Retinal pigment epithelial cell (primary cell): Measurements from ENCODE around the gene ZFYVE1.

Experiments
- DNase-seq: peaks from one replicate; pipeline ENCODE4 v3.0.0-alpha.2; 2010; ENCODE audit warnings: low read depth
- H3K4me3 ChIP-seq: 2 replicates; pipeline ENCODE4 v1.5.1; 2011; ENCODE audit warnings: mild to moderate bottlenecking, low read length, control low read depth, moderate library complexity
- TF ChIP-seq, protein P1 (sequence below): conservative IDR thresholded peaks from 2 replicates; pipeline ENCODE4 v1.5.1; 2011; ENCODE audit warnings: low read depth, low read length, control low read depth, inconsistent platforms

Gene ZFYVE1

DNA sequence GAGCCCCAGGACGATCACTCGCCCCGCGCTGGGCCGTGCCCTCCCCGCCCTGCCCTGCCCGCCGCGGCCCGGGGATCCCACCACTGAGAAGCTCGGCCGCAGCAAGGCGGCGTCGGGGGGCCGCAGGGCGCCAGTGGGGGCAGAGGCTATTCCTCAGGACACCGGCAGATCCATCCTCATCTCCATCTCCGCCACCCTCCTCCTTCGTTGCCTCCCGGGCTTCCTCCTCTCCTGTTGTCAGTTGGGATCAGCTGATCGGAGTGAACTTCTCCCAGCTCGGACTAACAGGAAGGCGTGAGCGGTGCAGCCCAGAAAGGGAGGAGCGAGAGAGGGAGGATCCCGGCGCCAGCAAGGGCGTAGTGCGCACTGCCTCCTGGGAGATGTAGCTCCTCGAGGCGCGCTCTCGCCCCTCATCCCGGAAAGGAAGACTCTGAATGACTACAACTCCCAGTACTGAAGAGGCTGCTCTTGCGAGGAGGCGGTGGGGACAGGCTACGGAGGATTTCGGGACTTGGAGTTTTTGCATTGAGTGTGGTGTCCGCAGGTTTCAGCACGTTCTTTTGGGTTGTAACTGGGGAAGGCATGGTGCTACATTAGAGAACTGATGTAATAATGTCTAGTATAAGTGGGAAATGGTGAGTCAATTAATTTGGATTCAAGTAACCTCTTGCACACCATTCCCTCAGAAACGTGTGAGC, at the start of gene ZFYVE1:
Gene ZFYVE1, minus strand, starts transcription at position 262 of the 698 bp plus-strand sequence. CDS start 2,598 bp downstream, outside the sequence.
- TF ChIP-seq, protein P1, sequence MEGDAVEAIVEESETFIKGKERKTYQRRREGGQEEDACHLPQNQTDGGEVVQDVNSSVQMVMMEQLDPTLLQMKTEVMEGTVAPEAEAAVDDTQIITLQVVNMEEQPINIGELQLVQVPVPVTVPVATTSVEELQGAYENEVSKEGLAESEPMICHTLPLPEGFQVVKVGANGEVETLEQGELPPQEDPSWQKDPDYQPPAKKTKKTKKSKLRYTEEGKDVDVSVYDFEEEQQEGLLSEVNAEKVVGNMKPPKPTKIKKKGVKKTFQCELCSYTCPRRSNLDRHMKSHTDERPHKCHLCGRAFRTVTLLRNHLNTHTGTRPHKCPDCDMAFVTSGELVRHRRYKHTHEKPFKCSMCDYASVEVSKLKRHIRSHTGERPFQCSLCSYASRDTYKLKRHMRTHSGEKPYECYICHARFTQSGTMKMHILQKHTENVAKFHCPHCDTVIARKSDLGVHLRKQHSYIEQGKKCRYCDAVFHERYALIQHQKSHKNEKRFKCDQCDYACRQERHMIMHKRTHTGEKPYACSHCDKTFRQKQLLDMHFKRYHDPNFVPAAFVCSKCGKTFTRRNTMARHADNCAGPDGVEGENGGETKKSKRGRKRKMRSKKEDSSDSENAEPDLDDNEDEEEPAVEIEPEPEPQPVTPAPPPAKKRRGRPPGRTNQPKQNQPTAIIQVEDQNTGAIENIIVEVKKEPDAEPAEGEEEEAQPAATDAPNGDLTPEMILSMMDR, result no peak
- H3K4me3 ChIP-seq, result peak within 1 kb of the TSS; percentile 81
- peak; percentile 97 for DNase-seq

GRCh38 chr14:73069585-73069984, 42.7 kb upstream of the ZFYVE1 start:
- TF ChIP-seq, protein P1, result no peak
- DNase-seq, result no peak
- no peak overlapping the region for H3K4me3 ChIP-seq

DNA sequence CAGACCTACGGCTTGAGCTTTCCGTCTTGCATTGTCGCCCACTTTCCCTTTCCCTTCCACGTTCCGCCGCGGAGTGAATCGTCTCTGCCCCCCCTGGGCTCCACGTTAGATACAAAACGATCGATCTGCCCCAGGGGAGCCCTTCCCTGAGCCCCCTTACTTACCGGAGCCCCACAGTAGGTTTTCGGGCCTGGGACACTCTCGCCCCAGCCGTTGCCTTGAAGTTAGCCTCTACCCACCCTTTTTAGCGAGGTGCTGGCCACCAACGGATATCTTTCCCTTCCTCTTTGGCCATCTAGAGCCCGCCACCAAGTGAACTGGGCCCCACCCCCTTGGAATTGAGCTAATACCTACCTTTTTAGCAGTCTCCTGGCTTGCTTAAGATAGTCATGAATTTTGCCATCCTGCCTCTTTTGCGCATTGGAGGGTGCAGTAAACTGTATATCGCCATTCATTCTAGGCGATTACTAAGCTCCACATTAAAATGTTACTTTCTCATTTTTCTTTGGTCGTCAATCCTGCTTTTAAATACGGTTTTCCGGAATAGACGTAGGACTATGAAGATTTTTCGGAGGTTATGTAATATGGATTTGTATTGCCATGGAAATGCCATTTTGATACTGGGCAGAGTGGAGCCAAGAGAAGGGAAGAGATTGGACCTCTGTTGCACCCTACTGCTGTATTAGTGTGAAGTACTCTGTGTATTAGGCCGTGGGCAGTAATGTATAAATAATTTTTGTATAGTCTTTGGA, 32.2 kb upstream of the ZFYVE1 start:
- DNase-seq, result peak; percentile 33
- TF ChIP-seq, protein P1, result no peak
- H3K4me3 ChIP-seq, result peak overlapping the region; percentile 98

GRCh38 chr14:73058224-73058921, 31.5 kb upstream of the ZFYVE1 start, which contains the start of gene RBM25:
Gene RBM25 (plus strand): TSS chr14:73058534. CDS start chr14:73071642, 13,108 bp downstream.
- peak; percentile 98 for DNase-seq
- peak within 1 kb of the TSS; percentile 98 for H3K4me3 ChIP-seq
- TF ChIP-seq, protein P1, result no peak

GRCh38 chr14:73057944-73058223, 31.0 kb upstream of the ZFYVE1 start:
- DNase-seq, result no peak
- peak overlapping the region; percentile 98 for H3K4me3 ChIP-seq
- TF ChIP-seq, protein P1, result no peak

DNA sequence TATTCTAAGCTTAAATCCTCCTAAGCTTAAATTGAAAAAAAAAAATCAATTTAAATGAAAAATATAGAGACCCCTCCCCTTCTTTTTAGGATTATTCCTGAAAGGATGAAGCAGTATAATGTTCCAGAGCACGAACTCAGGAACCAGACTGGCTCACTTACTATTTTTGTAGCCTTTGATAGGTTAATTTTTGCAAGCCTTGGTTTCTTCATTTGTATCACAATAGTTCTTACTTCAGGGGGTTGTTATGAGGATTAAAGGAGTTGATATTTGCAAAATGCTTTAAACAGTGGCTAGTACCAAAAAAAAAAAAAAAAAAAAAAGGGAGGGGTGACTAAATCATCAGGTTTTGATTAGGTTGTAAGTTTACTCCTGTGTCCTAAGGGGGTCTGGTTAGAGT, 28.3 kb upstream of the ZFYVE1 start:
- H3K4me3 ChIP-seq, result no peak overlapping the region
- no peak for DNase-seq
- TF ChIP-seq, protein P1, result no peak
